Nucleus accumbens (tissue), 56 donors: ENCODE data around the gene PAH.

Source experiments
- DNase-seq, 56 donors: peaks; one replicate each; lab custom pipeline; 2025; lab: John Stamatoyannopoulos, UW

The PAH gene

GRCh38 chr12:102951841-102952240 lies 34.8 kb upstream of the PAH start:
- no peak for DNase-seq

GRCh38 chr12:102950950-102951619 lies 34.0 kb upstream of the PAH start:
- DNase-seq = no peak

DNA sequence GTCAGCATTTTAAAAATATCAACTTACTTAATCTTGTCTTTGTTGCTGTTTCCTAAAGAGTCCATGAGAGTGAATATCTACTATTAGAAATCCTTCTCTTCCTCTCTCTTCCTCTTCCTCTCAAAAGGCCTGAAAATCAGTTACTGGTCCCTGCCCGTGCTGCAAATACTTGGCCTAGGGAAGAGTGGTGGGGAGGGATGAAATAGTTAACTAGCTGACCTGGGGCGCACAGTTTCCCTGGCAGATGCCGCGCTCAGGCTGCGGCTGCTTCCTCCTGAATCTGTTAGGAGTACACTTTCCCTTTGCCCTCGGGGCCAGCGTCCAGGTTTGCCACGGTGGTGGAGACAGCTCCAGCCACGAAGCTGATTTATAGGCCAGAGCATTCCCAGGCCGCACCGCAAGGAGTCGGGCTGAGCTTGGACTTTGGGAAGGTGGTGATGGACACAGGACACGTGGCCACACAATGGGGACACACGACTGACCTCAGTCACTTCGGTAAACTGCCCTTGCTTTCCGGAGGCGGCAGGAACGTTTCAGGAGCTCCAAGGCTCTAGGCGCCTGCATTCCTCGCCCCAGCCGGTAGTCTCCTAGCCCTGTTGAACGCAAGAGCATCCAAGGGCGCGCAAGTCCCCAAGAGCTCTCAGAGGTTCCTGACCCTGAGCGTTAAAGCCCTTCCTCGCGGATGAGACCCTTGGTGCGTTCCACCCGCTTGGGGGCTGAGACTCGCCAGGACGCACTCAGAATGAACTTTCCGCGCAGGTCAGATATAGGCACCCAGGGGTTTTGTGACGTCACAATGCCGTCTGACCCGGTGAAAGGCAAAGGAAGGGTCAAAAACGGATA lies 33.3 kb upstream of the PAH start:
- DNase-seq = peak in 8 of 56 donors; percentile 3 to 49 (median 10)

- peak in 30 of 56 donors; percentile 6 to 87 (median 34) for DNase-seq
Observed at GRCh38 chr12:102948941-102949352, 31.9 kb upstream of the PAH start.

- no peak for DNase-seq
Observed at GRCh38 chr12:102946042-102946441, 29.0 kb upstream of the PAH start.

DNA sequence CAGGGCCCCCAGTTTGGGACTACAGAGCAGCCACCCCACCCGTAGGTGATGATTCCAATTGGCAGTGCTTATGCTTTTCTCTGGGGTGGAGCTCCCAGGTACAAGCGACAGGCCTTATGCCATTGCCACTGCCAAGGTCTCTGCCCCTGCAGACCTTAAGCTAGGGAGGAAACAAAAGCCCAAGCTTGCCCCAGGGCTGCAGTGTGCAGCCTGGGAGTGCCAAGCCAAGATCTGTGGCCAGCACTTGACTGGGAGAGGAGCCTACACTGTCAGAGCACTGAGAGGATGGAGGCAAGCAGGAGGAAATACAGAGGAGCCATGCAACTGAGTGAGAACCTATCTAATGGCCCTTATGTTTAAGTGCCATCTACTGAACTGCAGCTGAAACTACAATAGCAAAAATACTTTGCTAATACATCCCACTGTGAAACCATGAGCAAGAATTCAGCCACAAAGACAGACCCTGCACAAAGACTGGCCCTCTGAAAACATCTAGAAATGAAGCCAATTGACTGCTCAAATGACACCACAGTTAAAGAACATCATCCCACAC lies 22.7 kb upstream of the PAH start:
- no peak for DNase-seq

DNA sequence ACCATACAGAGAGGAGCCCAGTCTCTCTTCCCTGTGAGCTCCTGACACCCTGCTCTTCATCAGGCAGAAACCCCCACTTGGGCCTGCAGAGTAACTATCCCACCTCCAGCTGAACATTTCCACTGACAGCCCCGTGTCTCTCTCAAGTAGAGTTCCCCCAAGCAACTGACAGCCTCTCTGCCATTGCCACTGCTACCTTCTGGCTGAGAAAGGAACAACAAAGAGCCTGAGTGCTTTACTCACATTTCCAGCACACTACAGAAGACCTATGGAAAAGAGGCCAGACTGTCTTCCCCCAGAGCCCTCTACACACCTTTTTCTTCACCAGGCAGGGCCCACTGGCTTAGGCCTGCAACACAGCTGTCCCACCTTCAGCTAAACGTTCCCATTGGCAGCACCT lies 22.0 kb upstream of the PAH start:
- DNase-seq = no peak

GRCh38 chr12:102933168-102933567 lies 16.1 kb upstream of the PAH start:
- no peak for DNase-seq

- no peak for DNase-seq
Observed at GRCh38 chr12:102927220-102927619, 10.2 kb upstream of the PAH start.

DNA sequence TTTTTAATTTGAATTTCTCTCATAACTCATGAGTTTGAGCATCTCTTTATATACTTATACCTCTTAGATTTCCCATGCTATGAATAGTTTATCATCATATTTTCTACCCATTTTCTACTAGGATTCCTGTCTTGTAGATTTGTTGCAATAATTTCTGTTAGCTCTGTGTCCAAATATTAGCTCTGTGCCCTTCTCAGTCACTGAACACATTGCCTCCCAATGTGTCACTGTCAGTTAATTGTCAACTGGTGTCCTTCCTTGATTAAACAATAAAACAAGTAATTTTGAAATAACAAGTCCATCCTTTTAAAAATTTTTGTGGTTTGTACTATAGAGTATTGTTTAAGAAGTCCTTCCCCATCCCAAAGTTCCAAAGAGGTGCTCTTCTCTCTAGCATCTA lies 4.2 kb upstream of the PAH start:
- no peak for DNase-seq

GRCh38 chr12:102920271-102920670 lies 3.2 kb upstream of the PAH start:
- DNase-seq = no peak

- no peak for DNase-seq
Observed at GRCh38 chr12:102918840-102919239, 1.8 kb upstream of the PAH start.

GRCh38 chr12:102916252-102917025 lies 605 bp downstream of the PAH start:
- no peak for DNase-seq

GRCh38 chr12:102913453-102914226 lies 3.4 kb downstream of the PAH start:
- no peak for DNase-seq

GRCh38 chr12:102912258-102912657 lies 4.8 kb downstream of the PAH start:
- DNase-seq = no peak

DNA sequence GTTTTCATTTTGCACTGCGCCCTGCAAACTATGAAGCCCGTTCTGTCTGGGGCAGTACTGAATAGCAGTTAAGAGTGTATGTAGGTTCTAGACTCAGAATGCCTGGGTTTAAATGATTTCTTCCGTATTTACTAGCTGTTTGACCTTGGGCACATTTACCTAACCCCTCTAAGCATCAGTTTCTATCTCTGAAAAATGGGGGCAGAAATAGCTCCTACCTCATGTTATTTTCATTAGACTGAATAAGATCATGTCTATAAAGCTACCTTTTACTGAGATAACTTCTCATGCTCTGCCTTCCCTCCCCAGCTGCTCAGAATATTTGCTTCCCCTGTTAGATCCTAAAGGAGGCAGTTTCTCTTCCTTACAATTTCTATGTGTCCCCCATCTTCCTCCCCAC lies 5.7 kb downstream of the PAH start:
- no peak for DNase-seq

- DNase-seq = no peak
Observed at GRCh38 chr12:102910792-102911191, 6.3 kb downstream of the PAH start.

GRCh38 chr12:102910137-102910536 lies 6.9 kb downstream of the PAH start:
- DNase-seq = no peak

DNA sequence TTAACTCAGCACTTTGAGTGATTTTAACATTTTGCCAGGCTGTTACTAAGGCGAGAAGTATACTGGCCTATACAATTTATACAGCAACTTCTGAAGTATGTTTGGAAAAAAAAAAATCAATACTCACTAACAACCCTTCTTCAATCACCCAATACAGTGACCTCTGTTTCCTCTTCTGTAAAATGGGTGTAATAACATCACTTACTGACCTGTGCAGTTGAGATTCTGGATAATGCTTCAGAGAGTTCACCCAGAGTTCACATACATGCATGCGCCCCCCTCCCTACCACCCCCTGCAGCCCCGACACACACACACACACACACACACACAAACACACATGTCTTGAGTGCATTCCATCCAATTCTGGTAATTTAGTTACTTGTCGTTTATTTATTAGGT lies 9.1 kb downstream of the PAH start:
- no peak for DNase-seq

DNA sequence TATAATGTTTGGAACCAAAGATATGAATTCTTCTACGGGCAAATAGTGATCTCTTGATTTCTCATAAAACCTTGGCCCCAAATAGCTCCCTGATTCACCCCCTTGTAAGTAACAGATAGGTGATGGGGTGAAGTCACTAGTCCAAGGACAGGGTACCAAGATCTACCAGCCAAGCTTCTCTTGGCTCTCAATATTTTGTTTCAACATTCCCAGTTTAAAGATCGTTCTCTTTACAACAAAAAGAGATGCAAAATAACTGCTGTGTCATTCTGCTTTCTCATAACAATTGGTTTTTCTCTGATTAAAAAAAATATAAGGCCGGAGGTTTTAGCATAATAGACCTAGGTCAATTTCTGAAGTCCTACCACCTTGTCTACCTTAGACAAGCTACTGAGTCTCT lies 11.8 kb downstream of the PAH start:
- DNase-seq = no peak
